K562 (cell line): ENCODE measurements around the gene RNF180. TPM values are rescaled to one million over a fixed set of nuclear protein-coding genes. Genes with fewer than 3 reads are reported as not detected.

Experiments
- ATAC-seq: fragments of 200-7000 bp; cut with Tn5 transposase; 3 replicates; pipeline ENCODE4 v1.9.1; 2020; ENCODE audit warnings: moderate library complexity
- BruUV-seq: library from RNA; stranded (reverse); fragments of 400-500 nt; replicated peaks from 2 replicates; lab custom pipeline; 2021; lab: Mats Ljungman, UMichigan
- CTCF ChIA-PET: fragments of 300-600 bp; formaldehyde crosslinking; extraction: SDS; loops from one replicate; lab custom pipeline; 2021; ENCODE audit warnings: low intra/inter-chr PET ratio; lab: Yijun Ruan, JAX
- POLR2A ChIA-PET: fragments of 300-600, 350-650 bp; sonication (Branson Sonifier 250); formaldehyde crosslinking; extraction: SDS; loops from one replicate; lab custom pipeline; 2021; ENCODE audit warnings: antibody characterized with exemption, inconsistent platforms; lab: Yijun Ruan, JAX
- DNase-seq, 4 experiments: peaks; one replicate each; pipeline versions ENCODE4 v3.0.0 to v3.0.0-alpha.2; 2011 to 2018; ENCODE audit warnings: low spot score in 3 of 4, mixed read lengths in 3 of 4; ENCODE audit errors: extremely low read depth in 1 of 4
- FAIRE-seq: peaks from 2 replicates; lab custom pipeline; 2011; peaks lifted over from hg19 to GRCh38; lab: Jason Lieb, UNC
- H2AFZ ChIP-seq: 2 replicates; pipeline ENCODE4 v1.6.0; 2011; ENCODE audit warnings: low read depth, low read length, control low read depth, inconsistent platforms
- H3K27ac ChIP-seq: fragments of 200-600 bp; 3 replicates; pipeline ENCODE4 v1.8.0; 2011; ENCODE audit warnings: low read depth, mild to moderate bottlenecking, control low read depth, inconsistent platforms, low read length, moderate library complexity, mixed read lengths; ENCODE audit errors: extremely low read depth
- H3K27me3 ChIP-seq, 2 experiments: fragments of 300-600 bp in 1 of 2; 2 replicates in 1 of 2; 3 replicates in 1 of 2; pipeline versions ENCODE4 v1.6.0 to v1.8.0; 2011; ENCODE audit warnings: inconsistent platforms in 2 of 2, low read length in 2 of 2, mild to moderate bottlenecking in 1 of 2, mixed read lengths in 1 of 2, moderate library complexity in 1 of 2; ENCODE audit not compliant: control insufficient read depth in 2 of 2, insufficient read depth in 2 of 2
- H3K36me3 ChIP-seq: fragments of 300-600 bp; 3 replicates; pipeline ENCODE4 v1.8.0; 2011; ENCODE audit warnings: mild to moderate bottlenecking, low read length, inconsistent platforms; ENCODE audit not compliant: control insufficient read depth, insufficient read depth
- H3K4me1 ChIP-seq, 2 experiments: fragments of 200-600 bp in 1 of 2; replicated peaks in 1 of 2; 2 replicates in 1 of 2; 3 replicates in 1 of 2; pipeline versions ENCODE4 v1.5.1 to v1.8.0; 2011; ENCODE audit warnings: inconsistent platforms in 2 of 2, low read length in 2 of 2, mild to moderate bottlenecking in 1 of 2, mixed read lengths in 1 of 2, moderate library complexity in 1 of 2; ENCODE audit not compliant: control insufficient read depth in 2 of 2, insufficient read depth in 2 of 2
- H3K4me2 ChIP-seq: 2 replicates; pipeline ENCODE4 v1.6.1; 2011; ENCODE audit warnings: low read length, control low read depth, inconsistent platforms, mixed read lengths; ENCODE audit not compliant: insufficient read depth
- H3K4me3 ChIP-seq: fragments of 200-600 bp; sonication (generic), shearing (Covaris generic); 2 replicates; pipeline ENCODE4 v1.5.1; 2016; ENCODE audit warnings: control low read depth, inconsistent platforms
- H3K79me2 ChIP-seq: fragments of 200-600 bp; 3 replicates; pipeline ENCODE4 v1.8.0; 2011; ENCODE audit warnings: low read length, inconsistent platforms; ENCODE audit not compliant: control insufficient read depth, insufficient read depth
- H3K9ac ChIP-seq, 2 experiments: 2 replicates each; pipeline versions ENCODE4 v1.6.0 to v1.6.1; 2011; ENCODE audit warnings: low read depth in 2 of 2, low read length in 2 of 2, control low read depth in 1 of 2, inconsistent platforms in 1 of 2, mild to moderate bottlenecking in 1 of 2, mixed read lengths in 1 of 2; ENCODE audit not compliant: insufficient read depth in 1 of 2
- H3K9me1 ChIP-seq: one replicate; pipeline ENCODE4 v1.6.0; 2011; ENCODE audit warnings: inconsistent platforms, mild to moderate bottlenecking, low read length, moderate library complexity; ENCODE audit not compliant: control insufficient read depth, insufficient read depth
- H3K9me3 ChIP-seq: replicated peaks from 2 replicates; pipeline ENCODE4 v1.5.1; 2011; ENCODE audit warnings: low read depth, low read length, inconsistent platforms; ENCODE audit not compliant: control insufficient read depth, insufficient read depth
- H4K20me1 ChIP-seq: replicated peaks from 2 replicates; pipeline ENCODE4 v1.6.1; 2011; ENCODE audit warnings: low read length, inconsistent platforms, mixed read lengths; ENCODE audit not compliant: control insufficient read depth, insufficient read depth
- CBX1 ChIP-seq: sonication (generic); IDR thresholded peaks from 2 replicates; pipeline ENCODE4 v1.6.1; 2016; ENCODE audit warnings: antibody characterized with exemption, low read depth, mild to moderate bottlenecking
- ELF2 ChIP-seq: fragments of 250-450 bp; sonication (Bioruptor Pico); IDR thresholded peaks from 2 replicates; pipeline ENCODE4 v1.5.0; 2021; ENCODE audit warnings: mild to moderate bottlenecking
- ETV1 ChIP-seq: fragments of 450-650 bp; conservative IDR thresholded peaks from 2 replicates; pipeline ENCODE4 v1.6.1; 2016; ENCODE audit warnings: missing genetic modification characterization, control low read depth, low read depth, missing compliant biosample characterization
- IRF2 ChIP-seq: sonication (generic); formaldehyde crosslinking; IDR thresholded peaks from 2 replicates; pipeline ENCODE4 v1.8.1; 2022; ENCODE audit warnings: mild to moderate bottlenecking, missing genetic modification reagents
- KAT2B ChIP-seq: IDR thresholded peaks from one replicate; pipeline ENCODE4 v1.6.1; 2012; ENCODE audit warnings: low read depth, mild to moderate bottlenecking, control low read depth, inconsistent platforms, low read length, moderate library complexity
- MAZ ChIP-seq, 2 experiments: fragments of 450-650 bp in 1 of 2; sonication (generic) in 1 of 2; formaldehyde crosslinking; IDR thresholded peaks in 1 of 2; conservative IDR thresholded peaks in 1 of 2; 2 replicates each; pipeline versions ENCODE4 v1.4.0 to v1.5.0; 2020; ENCODE audit warnings: mild to moderate bottlenecking in 1 of 2, missing genetic modification reagents in 1 of 2
- MEF2D ChIP-seq: conservative IDR thresholded peaks from 2 replicates; pipeline ENCODE4 v1.6.1; 2016; ENCODE audit warnings: low read depth, missing genetic modification characterization, missing compliant biosample characterization
- NONO ChIP-seq, 2 experiments: fragments of 200-400 bp in 1 of 2; fragments of 450-650 bp in 1 of 2; formaldehyde crosslinking in 1 of 2; IDR thresholded peaks; 2 replicates each; pipeline ENCODE4 v1.6.1; 2017; ENCODE audit warnings: low read depth in 2 of 2, mild to moderate bottlenecking in 2 of 2, moderate library complexity in 2 of 2, low read length in 1 of 2
- SRSF7 ChIP-seq: fragments of 200-400 bp; formaldehyde crosslinking; optimal IDR thresholded peaks from 2 replicates; pipeline ENCODE3; 2017; ENCODE audit warnings: mild to moderate bottlenecking, low read depth, low read length
- TAF15 ChIP-seq: fragments of 200-400 bp; formaldehyde crosslinking; IDR thresholded peaks from 2 replicates; pipeline ENCODE4 v1.6.1; 2017; ENCODE audit warnings: mild to moderate bottlenecking, low read depth, low read length, moderate library complexity
- ZNF124 ChIP-seq: sonication (generic); formaldehyde crosslinking; IDR thresholded peaks from 2 replicates; pipeline ENCODE4 v1.8.1; 2022; ENCODE audit warnings: missing genetic modification reagents
- ZNF134 ChIP-seq: fragments of 250-450 bp; sonication (Bioruptor Pico); conservative IDR thresholded peaks from 2 replicates; pipeline ENCODE4 v1.4.0; 2020
- ZNF175 ChIP-seq: fragments of 200-800 bp; sonication (Bioruptor generic); IDR thresholded peaks from 2 replicates; pipeline ENCODE4 v1.6.1; 2016; ENCODE audit warnings: low read depth, mild to moderate bottlenecking, missing genetic modification characterization, missing compliant biosample characterization
- ZNF644 ChIP-seq: fragments of 200-800 bp; sonication (Bioruptor generic); IDR thresholded peaks from 2 replicates; pipeline ENCODE4 v1.6.1; 2016; ENCODE audit warnings: low read depth, missing genetic modification characterization, missing compliant biosample characterization
- WGBS: fragments of 100-300 bp; shearing (Covaris generic); methylation state at CpG from one replicate; pipeline ENCODE4 v1.1.6; 2016; ENCODE audit warnings: low coverage, mixed read lengths; ENCODE audit not compliant: insufficient coverage; ENCODE audit errors: missing lambda C conversion rate; 5-methylcytosine and 5-hydroxymethylcytosine counted together
- in situ Hi-C: fragments of 300-500 bp; cut with MboI; formaldehyde crosslinking; loops from 4 replicates; pipeline ENCODE4 v1.15.0; 2018; ENCODE audit warnings: inconsistent platforms, mixed read lengths
- intact Hi-C: fragments of 100-400 bp; cut with micrococcal nuclease; formaldehyde crosslinking; loops from 2 replicates; pipeline ENCODE4 v1.14.2; 2022
- polyA plus RNA-seq, 8 experiments: library from polyadenylated mRNA; depleted of rRNA in 4 of 8; stranded (reverse) in 5 of 8; unstranded in 3 of 8; fragments of >200 nt; fragmentation: Nextera tagmentation in 2 of 8; fragmentation: Illumina TruSeq in 1 of 8; extraction: Ambion mirVana in 2 of 8; extraction: Trizol in 1 of 8; gene quantifications; 2 replicates each; pipeline versions ENCODE4 v1.2.1 to v1.2.3, GENCODE V29; 2011 to 2014; ENCODE audit warnings: inconsistent platforms in 1 of 8, missing spikeins in 1 of 8
- total RNA-seq, 7 experiments: library from RNA; depleted of rRNA in 6 of 7; stranded (reverse); fragments of >200 nt in 6 of 7; fragmentation: Illumina TruSeq in 2 of 7; extraction: Trizol in 2 of 7; gene quantifications; 2 replicates each; pipeline versions ENCODE4 v1.2.1 to v1.2.3, GENCODE V29; 2011 to 2021; ENCODE audit warnings: low replicate concordance in 1 of 7
- TF ChIP-seq, protein P1 (sequence below): fragments of 250-450 bp; sonication (Bioruptor Pico); IDR thresholded peaks from 2 replicates; pipeline ENCODE4 v1.4.0; 2020

The RNF180 gene
- total and polyA plus RNA-seq, 9 of the 15 experiments (the other 6 are each of a cell fraction or from before 2014, with no cell fraction given), result 0.05 TPM; not detected in 8

- CTCF ChIA-PET, result no interaction called here
- in situ Hi-C loops, result no loop called here
- Histone ChIP-seq H3K79me2 (no peaks in the 10 kb centered on the region), H3K36me3 (no peaks in the 10 kb centered on the region), H3K4me1 (no peaks in the 10 kb centered on the region), H3K4me2 (no peak overlapping the region), H2AFZ (no peak overlapping the region), H3K9me3 (no peaks in the 10 kb centered on the region), H3K4me3 (no peak overlapping the region), H3K27me3 (no peaks in the 10 kb centered on the region), H3K9me1 (no peaks in the 10 kb centered on the region), H4K20me1 (no peaks in the 10 kb centered on the region), H3K27ac (no peak overlapping the region), H3K9ac (no peak overlapping the region)
- no TSS peak for BruUV-seq
- DNase-seq (no peak), FAIRE-seq (no peak), ATAC-seq (no peak)
- POLR2A ChIA-PET, result no interaction called here
- 5% methylated on average over 1 of the region's 1 CpG for WGBS
- intact Hi-C loops, result no loop called here
- TF ChIP-seq TAF15, result no peak
Observed at GRCh38 chr5:64340293-64340692, 174.7 kb downstream of the RNF180 start.

DNA sequence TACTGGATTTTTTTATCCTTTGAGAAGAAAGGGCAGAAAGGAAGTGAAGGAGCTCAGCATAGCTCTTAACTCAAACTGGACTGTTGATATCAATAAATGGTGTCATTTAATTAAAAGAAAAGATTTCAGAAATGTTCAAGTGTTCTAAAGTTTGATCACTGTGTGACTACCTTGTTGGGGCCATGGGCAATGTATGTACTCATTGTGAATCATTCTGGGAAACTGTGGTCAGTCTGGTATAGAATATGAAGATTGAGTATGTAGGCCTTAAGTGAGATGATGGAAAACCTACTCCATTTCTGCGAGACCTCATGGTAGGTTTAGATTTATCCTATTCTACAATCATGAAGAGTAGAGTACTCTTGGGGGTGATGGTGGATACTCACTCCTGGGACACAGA, 175.7 kb downstream of the RNF180 start:
- H3K4me3 ChIP-seq, result no peak overlapping the region
- no TSS peak for BruUV-seq
- FAIRE-seq, result no peak

More for the DNA sequence above, 175.7 kb downstream of the RNF180 start:
- no peak overlapping the region for H3K4me2 ChIP-seq
- no peaks in the 10 kb centered on the region for H3K36me3 ChIP-seq
- CTCF ChIA-PET, result no interaction called here
- H3K4me1 ChIP-seq, result no peaks in the 10 kb centered on the region
- no peak overlapping the region for H2AFZ ChIP-seq
- POLR2A ChIA-PET, result no interaction called here
- 0% methylated on average over 1 of the region's 1 CpG for WGBS
- H3K9me1 ChIP-seq, result no peaks in the 10 kb centered on the region
- H3K79me2 ChIP-seq, result no peaks in the 10 kb centered on the region
- H3K27ac ChIP-seq, result no peak overlapping the region
- no peaks in the 10 kb centered on the region for H4K20me1 ChIP-seq
- no peaks in the 10 kb centered on the region for H3K27me3 ChIP-seq
- in situ Hi-C loops (no loop called here), intact Hi-C loops (no loop called here)
- no peaks in the 10 kb centered on the region for H3K9me3 ChIP-seq
- TF ChIP-seq, protein P1, sequence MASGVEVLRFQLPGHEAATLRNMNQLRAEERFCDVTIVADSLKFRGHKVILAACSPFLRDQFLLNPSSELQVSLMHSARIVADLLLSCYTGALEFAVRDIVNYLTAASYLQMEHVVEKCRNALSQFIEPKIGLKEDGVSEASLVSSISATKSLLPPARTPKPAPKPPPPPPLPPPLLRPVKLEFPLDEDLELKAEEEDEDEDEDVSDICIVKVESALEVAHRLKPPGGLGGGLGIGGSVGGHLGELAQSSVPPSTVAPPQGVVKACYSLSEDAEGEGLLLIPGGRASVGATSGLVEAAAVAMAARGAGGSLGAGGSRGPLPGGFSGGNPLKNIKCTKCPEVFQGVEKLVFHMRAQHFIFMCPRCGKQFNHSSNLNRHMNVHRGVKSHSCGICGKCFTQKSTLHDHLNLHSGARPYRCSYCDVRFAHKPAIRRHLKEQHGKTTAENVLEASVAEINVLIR, result no peak
- TF ChIP-seq IRF2 (CRISPR knock-in tag), result no peak
- no peak for TF ChIP-seq NONO (IDR thresholded peaks at IDR 0.05; ENCODE audit: low read depth in 2 of 2, low read length in 1 of 2)
- TF ChIP-seq SRSF7, result no peak
- TF ChIP-seq MEF2D (tag), result no peak
- TF ChIP-seq ELF2, result no peak
- no peak for TF ChIP-seq ETV1 (tag)
- TF ChIP-seq CBX1, result no peak
- no peak for TF ChIP-seq MAZ (CRISPR knock-in tag; conservative IDR thresholded peaks at IDR 0.05 in 1 of 2, IDR thresholded peaks at IDR 0.05 in 1 of 2)
- no peak for TF ChIP-seq ZNF644 (tag)
- TF ChIP-seq ZNF134 (CRISPR knock-in tag), result no peak
- no peak for TF ChIP-seq ZNF124 (CRISPR knock-in tag)
- TF ChIP-seq KAT2B, result no peak
- TF ChIP-seq ZNF175, result no peak
- ATAC-seq (no peak), DNase-seq (no peak)
- H3K9ac ChIP-seq, result no peak overlapping the region
